Activated CD8-positive, alpha-beta memory T cell treated with anti-CD3 and anti-CD28 coated beads, Interleukin-2, amount 50 U/mL, for 4 hours (primary cell): ENCODE data around the gene FANCC.
"Not testable (repeated sequence)": the region's sequence is repeated elsewhere in the genome, so short reads cannot be mapped to it uniquely, and the experiment has no call there.

Experiments used
- DNase-seq: peaks from one replicate; pipeline ENCODE4 v3.0.0-alpha.2; 2020

The FANCC gene

DNA sequence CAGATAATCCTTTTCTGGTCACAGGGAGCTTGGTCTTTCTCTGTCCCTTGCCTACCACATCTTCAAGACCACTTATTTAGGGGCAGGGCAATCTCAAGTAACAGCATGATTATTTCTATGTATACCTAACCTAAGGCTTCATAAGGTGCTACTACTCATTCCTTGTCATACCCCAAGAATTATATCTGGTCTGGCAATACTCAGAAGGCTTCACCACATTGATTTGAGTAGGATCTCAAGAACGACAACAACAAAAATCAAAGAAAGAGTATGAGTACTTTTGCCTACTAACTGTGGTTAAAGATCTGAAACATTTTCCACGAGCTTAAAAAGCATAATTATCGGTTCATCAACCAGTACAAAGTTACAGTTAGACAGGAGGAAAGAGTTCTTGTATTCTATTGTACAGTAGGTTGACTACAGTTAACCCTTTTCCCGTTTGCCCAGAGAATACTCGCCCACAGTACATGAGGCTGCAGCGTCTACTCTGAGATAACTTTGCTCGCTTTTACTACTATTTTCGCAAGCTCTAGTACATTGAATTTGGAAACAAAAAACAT, 41.0 kb downstream of the FANCC start:
- no peak for DNase-seq

- DNase-seq = not testable (repeated sequence)
Measured at GRCh38 chr9:95274160-95274559, 43.3 kb downstream of the FANCC start.

- DNase-seq = no peak
Measured at GRCh38 chr9:95273369-95274022, 44.0 kb downstream of the FANCC start.

GRCh38 chr9:95272830-95273229, 44.7 kb downstream of the FANCC start:
- no peak for DNase-seq

- no peak for DNase-seq
Measured at GRCh38 chr9:95270790-95271189, 46.7 kb downstream of the FANCC start.

DNA sequence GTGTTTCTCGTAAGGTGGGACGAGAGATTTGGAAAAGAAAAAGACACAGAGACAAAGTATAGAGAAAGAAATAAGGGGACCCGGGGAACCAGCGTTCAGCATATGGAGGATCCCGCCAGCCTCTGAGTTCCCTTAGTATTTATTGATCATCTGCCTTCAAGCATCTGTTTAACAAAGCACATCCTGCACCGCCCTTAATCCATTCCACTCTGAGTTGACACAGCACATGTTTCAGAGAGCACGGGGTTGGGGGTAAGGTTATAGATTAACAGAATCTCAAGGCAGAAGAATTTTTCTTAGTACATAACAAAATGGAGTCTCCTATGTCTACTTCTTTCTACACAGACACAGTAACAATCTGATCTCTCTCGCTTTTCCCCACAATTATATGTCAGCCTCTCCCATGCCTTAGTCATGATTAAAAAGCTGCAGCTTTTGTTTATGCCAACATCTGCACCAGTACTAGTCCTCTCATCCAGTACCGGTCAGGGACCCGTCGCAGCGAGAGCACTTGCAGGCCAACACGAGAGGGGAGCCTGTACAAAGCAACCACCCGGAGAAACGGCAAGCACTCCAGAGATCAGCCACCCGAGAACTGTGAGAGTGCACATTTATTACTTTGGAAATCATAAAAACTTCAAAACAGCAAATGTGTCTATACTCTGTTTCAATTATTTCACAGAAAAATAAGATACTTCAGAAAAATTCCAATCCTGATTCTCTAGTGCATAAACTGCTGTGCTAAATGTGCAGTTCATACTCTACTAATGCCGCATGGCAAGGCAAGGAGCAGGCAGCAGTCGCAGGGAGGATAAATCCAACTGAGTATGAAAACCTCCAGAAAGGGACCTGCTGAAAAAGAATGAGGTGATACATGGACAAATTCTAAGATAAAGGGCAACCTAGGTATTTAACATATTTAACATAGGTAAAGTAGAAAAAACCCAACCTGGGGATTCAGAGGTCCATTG, 47.4 kb downstream of the FANCC start:
- DNase-seq = not testable (repeated sequence)

DNA sequence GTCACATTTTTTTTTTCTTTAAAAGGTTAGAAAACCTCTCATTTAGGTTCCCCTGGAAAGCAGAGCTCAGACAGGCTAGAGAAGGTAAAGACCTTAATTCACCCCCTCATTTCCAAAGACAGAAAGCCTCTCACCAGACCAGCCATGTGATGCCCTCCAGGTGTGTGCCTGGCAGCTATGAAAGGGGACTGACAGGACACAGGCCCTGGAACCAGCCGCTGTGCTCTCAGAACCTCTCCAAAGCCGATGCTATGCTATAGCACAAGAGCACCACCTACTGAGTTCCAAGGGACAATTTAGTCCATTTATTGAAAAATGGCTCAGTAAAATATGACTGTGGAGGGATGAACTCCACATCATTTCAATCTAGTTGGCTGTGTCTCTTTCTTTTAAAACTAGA, 48.8 kb downstream of the FANCC start:
- no peak for DNase-seq

DNA sequence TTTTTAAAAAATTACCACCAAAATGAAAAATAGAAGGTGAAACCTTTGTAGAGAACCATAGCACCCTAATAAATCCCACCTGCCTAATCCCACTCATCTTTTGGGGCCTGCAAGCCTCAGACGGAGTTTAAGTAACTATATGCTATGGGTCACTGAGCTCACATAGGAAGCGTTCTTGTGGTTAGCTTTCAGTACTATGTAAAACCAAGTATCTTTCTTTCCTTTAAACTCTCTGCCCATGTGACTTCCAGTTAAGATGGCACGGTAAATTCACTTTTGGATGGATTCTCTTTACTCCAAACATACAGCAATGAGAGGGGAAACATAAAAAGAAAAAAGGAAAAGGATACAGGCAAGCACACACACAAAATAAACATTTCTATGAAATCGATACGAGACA, 50.9 kb downstream of the FANCC start:
- no peak for DNase-seq

GRCh38 chr9:95265960-95266359, 51.5 kb downstream of the FANCC start:
- no peak for DNase-seq

DNA sequence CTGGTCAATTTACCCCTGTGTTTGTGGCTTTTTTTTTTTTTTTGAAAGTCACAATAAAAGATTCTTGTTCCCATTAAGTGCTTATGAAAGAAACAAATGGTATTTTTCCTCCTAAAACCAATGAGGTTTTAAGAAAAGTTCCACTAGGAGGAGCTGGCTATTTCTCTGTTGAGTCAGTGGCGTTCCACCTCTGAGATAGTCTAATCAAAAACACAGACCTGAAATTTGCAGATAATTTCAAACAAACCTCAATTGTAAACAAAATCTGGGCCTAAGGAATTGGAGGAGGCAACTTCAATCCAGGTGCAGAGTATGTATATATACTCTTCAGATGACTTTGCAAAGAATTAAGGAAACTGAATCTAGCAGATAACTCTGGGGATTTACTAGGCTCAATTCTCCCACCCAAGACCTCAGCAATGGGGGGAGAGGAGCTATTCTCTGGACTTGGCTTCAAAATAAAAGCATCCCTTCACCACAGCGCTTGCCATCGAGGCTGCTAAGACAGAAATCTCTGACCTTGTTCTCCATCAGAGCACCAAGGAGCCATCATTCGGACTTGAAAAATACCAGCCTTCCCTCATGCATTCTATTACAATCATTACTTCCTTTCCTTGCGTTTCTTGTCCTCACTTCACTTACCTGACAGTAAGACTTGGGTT, 52.4 kb downstream of the FANCC start:
- DNase-seq = no peak

DNA sequence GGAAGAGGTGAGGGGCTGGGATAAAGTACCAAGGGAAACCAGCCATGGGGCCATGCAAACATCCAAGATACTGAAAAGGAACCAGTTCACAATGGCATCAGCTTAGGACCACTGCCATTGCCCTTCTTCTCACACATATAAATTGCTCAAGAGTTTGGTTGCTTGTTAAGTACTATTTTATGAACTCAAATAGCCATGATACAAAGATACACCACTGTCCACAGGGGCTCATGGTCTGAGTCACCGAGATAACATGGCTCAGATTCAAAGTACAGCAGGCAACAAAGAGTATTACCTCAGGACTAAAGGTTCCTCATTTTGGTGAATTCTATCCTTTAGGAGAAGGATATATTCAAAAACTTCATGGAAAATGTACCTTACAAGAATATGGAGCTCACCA, 55.6 kb downstream of the FANCC start:
- DNase-seq = no peak

DNA sequence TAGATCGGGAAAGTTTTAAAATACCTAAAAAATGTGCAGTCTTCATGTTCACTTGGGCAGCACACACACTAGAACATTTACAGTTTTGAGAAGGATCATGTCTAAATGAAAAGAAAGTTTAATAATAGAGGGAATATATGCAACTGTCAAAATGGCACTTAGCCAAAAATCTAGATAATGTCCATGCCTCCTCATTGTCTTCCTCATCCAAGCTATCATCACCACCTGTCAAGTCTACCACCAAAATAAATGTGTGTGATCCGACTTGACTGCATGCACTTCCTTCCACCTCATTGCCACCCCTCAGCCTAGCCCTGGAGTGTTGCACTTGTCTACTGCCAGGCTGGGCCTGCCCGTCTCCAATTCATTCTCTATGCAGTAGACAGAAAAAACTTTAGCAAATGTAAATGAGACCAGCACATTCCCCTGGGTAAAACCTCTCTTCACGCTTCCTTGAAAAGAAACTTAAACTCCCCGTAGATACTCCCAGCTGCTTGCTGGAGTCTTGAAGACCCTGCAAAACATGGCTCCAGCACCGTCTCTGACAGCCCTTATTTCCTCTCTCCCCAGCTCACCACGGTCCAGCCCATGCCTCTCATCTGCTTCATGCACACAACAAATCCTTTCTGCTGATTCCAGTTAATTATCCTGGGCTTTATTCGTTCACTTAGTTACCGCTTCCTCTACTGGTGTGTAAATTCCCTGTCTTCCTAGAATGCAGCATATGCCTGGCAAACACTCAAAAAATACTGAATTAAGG, 66.9 kb downstream of the FANCC start:
- DNase-seq = no peak

GRCh38 chr9:95249986-95250385, 67.5 kb downstream of the FANCC start:
- DNase-seq = no peak

GRCh38 chr9:95246547-95246946, 71.0 kb downstream of the FANCC start:
- no peak for DNase-seq

GRCh38 chr9:95242613-95243012, 74.9 kb downstream of the FANCC start:
- no peak for DNase-seq

- DNase-seq = no peak
Measured at GRCh38 chr9:95239071-95239470, 78.4 kb downstream of the FANCC start.

DNA sequence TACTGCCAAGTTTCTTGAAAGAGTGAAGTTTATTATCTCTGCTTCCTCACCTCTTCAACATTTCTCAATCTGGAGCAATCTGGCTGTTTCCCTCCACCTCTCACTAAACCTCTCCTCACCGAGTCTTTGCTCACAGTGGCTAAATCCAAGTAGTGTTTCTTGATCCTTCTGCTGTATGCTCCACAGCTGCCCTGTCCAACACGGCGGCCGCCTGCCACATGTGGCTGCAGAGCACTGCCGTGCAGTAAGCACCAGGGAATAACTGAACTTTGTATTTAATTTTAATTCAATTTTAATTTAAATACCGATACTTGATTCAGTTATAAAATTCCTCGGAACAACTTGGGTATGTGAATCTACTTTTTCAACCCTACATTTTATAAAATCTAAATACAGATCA, 80.2 kb downstream of the FANCC start:
- no peak for DNase-seq

- no peak for DNase-seq
Measured at GRCh38 chr9:95230046-95230445, 87.5 kb downstream of the FANCC start.

DNA sequence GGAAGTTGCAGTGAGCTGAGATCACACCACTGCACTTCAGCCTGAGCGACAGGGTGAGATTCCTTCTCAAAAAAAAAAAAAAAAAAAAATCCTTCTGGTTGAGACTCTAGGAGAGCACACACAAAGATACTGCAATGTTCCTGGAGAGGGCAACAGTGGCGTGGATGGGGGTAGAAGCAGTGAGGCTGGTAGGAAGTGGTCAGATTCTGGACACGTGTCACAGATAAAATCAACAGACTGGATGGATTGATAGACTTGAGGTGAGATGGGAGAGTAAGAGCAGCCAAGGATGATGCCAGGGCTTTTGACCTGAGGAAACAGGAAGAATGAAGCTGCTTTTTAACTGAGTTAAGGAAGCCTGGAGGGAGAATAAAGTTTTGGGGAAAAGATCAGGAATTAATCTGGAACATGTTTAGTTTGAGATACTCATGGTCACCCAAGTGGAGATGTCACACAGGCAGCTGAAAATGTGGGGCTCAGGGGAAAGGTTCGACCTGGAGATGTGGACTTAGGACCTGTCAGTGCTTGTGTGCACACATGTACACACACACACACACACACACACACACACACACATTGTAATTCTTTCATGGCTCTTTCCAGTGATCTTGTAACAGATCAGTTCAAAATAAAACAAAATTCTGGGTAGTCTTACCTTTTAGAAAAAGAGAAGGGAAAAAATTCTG, 88.1 kb downstream of the FANCC start:
- DNase-seq = no peak

- DNase-seq = no peak
Measured at GRCh38 chr9:95226921-95227320, 90.6 kb downstream of the FANCC start.

GRCh38 chr9:95225726-95226106, 91.8 kb downstream of the FANCC start:
- DNase-seq = no peak
